ENCODE measurements around the gene LHFPL2.

- TF ChIP-seq GATA2 (IDR thresholded peaks at IDR 0.05; ENCODE audit: low read depth, low read length) (no peak), GATA3 (IDR thresholded peaks at IDR 0.05; ENCODE audit: low read depth, low read length) (no peak)
Measured at GRCh38 chr5:78634229-78634628, 14.3 kb downstream of the LHFPL2 start.

All from SH-SY5Y (cell line).